Activated naive CD8-positive, alpha-beta T cell (primary cell): ENCODE measurements around the gene ZFAND6.
"Not testable (repeated sequence)": the region's sequence is repeated elsewhere in the genome, so short reads cannot be mapped to it uniquely, and the experiment has no call there.

Experiments
- H3K27ac Mint-ChIP-seq: one replicate; pipeline ENCODE4 v1.8.0; 2021; ENCODE audit warnings: mixed read lengths
- H3K27me3 Mint-ChIP-seq: one replicate; pipeline ENCODE4 v1.8.0; 2021; ENCODE audit warnings: mixed read lengths
- H3K36me3 Mint-ChIP-seq: one replicate; pipeline ENCODE4 v1.8.0; 2021; ENCODE audit warnings: mixed read lengths
- H3K4me1 Mint-ChIP-seq: one replicate; pipeline ENCODE4 v1.8.0; 2021; ENCODE audit warnings: low read depth, mixed read lengths
- H3K4me3 Mint-ChIP-seq: one replicate; pipeline ENCODE4 v1.8.0; 2021; ENCODE audit warnings: mild to moderate bottlenecking, mixed read lengths
- H3K9me3 Mint-ChIP-seq: one replicate; pipeline ENCODE4 v1.8.0; 2021; ENCODE audit warnings: low read depth, mixed read lengths

Gene ZFAND6

DNA sequence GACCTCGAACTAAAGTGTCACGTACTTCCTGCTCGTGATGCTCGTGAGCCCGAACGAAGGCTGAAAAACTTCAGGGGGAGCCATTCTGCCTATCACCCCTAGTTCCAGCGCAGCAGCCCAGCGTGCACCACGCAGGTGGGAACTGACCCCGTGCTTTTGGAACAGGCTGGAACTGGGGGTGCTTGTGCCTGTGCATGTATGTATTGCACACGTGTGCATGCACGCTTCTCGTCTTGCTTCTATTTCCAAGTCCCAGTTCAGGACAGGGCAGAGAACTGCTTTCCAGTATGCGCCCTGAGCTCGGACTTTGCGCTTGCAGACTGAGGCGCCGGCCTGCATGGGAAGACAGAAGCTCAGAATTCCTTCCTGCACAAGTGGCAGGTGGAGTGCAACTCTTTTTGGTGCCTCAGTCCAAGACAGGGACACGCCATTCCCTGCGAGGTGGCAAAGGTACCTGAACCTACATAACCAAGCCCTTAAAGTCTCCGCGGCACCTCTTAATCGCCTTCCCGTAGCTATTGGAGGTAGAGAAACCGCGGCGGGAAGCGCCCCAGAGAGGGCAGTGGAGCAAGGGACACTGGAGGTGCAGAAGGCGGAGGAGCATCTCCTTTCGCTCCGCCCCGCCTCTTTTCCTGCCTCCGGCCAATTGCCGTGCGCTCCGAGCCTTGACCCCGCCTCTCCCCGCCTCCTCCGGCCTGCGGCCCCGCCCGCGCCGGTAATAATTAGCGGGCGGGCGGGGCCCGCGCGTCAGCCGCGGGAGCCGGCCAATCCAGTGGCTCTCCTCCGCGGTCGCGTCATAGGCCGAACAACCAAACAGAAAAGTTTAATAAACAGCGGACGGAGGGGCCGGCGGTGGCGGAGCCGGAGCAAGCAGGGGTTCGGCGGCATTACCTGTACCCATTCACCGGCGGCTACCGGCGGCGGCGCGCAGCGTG lies at the start of gene ZFAND6:
TSS of gene ZFAND6 (plus strand) at position 826 of the 935 bp plus-strand sequence. CDS start 60,669 bp downstream, outside the sequence.
- H3K27ac Mint-ChIP-seq, result peak within 1 kb of the TSS; percentile 93
- peak within 1 kb of the TSS; percentile 93 for H3K4me3 Mint-ChIP-seq
- no peaks in the 10 kb centered on the region for H3K36me3 Mint-ChIP-seq
- peaks cover 31% of the 10 kb centered on the region for H3K4me1 Mint-ChIP-seq
- H3K9me3 Mint-ChIP-seq, result no peaks in the 10 kb centered on the region
- no peaks in the 10 kb centered on the region for H3K27me3 Mint-ChIP-seq

GRCh38 chr15:80010131-80010673 lies 49.3 kb upstream of the ZFAND6 start:
- H3K36me3 Mint-ChIP-seq, result no peaks in the 10 kb centered on the region
- H3K9me3 Mint-ChIP-seq, result no peaks in the 10 kb centered on the region
- H3K27me3 Mint-ChIP-seq, result no peaks in the 10 kb centered on the region
- no peak overlapping the region for H3K27ac Mint-ChIP-seq
- H3K4me1 Mint-ChIP-seq, result no peaks in the 10 kb centered on the region
- H3K4me3 Mint-ChIP-seq, result no peak overlapping the region

DNA sequence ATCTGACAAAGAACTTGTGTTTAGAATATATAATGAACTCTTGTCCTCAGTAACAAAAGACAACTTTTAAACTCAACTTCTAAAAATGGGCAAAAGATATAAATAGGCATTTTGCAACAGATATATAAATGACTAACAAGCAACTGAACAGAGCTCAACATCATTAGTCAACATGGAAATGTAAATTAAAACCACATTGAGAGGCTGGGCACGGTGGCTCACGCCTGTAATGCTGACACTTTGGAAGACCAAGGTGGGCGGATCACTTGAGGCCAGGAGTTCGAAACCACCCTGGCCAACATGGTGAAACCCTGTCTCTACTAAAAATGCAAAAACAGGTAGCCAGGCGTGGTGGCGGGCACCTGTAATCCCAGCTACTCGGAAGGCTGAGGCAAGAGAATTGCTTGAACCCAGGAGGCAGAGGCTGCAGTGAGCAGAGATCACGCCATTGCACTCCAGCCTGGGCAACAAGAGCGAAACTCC lies 48.4 kb upstream of the ZFAND6 start:
- H3K9me3 Mint-ChIP-seq, H3K36me3 Mint-ChIP-seq, H3K4me3 Mint-ChIP-seq, H3K27ac Mint-ChIP-seq, H3K27me3 Mint-ChIP-seq, H3K4me1 Mint-ChIP-seq: not testable (repeated sequence)

GRCh38 chr15:80011596-80011995 lies 47.9 kb upstream of the ZFAND6 start:
- Mint-ChIP-seq H3K9me3 (no peaks in the 10 kb centered on the region), H3K27me3 (no peaks in the 10 kb centered on the region), H3K4me1 (no peaks in the 10 kb centered on the region), H3K4me3 (no peak overlapping the region), H3K36me3 (no peaks in the 10 kb centered on the region), H3K27ac (no peak overlapping the region)

DNA sequence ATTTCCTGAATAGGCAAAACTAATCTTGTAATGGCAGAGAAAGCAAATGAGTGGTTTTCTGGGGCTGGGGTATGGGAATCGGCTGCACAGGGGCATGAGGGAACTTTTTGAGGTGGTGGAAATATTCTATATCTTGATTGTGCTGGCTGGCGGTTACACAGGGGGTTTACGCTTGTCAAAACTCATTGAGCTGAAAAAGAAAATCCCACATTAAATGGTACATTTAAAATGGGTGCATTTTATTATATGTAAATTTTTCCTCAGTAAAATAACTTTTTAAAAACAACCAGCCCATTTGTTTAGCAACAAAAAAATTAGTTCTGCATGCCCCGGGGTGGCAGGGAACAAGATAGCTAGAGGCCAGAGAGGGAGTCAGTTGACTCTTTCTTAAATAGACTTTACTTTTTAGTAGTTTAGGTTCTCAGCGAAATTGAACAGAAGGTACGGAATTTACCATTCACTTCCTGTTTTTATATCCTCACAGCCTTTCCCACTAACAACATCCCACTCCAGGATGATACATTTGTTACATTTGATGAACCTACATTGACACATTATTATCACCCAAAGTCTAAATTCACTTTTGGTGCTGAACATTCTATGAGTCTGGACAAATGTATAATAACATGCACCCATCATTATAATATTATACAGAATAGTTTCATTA lies 47.3 kb upstream of the ZFAND6 start:
- H3K27ac Mint-ChIP-seq, result no peak overlapping the region
- no peaks in the 10 kb centered on the region for H3K27me3 Mint-ChIP-seq

GRCh38 chr15:80014186-80014585 lies 45.3 kb upstream of the ZFAND6 start:
- H3K27ac Mint-ChIP-seq, H3K36me3 Mint-ChIP-seq, H3K27me3 Mint-ChIP-seq, H3K9me3 Mint-ChIP-seq, H3K4me1 Mint-ChIP-seq, H3K4me3 Mint-ChIP-seq: not testable (repeated sequence)

More for the DNA sequence above, 47.3 kb upstream of the ZFAND6 start:
- Mint-ChIP-seq H3K4me1 (no peaks in the 10 kb centered on the region), H3K36me3 (no peaks in the 10 kb centered on the region), H3K4me3 (no peak overlapping the region), H3K9me3 (no peaks in the 10 kb centered on the region)

DNA sequence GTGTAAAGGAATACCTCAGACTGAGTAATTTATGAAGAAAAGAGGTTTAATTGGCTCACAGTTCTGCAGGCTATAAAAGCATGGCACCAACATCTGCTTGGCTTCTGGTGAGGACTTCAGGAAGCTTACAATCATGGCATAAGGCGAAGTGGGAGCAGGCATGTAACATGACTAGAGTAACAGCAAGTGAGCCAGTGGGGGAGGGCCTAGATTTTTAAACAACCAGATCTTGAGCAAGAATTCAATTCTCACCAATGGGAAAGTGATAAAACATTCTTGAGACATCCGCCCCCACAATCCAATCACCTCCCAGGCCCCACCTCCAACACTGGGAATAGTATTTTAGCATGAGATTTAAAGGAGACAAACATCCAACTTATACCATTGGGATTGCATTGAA lies 44.3 kb upstream of the ZFAND6 start:
- H3K4me3 Mint-ChIP-seq, result no peak overlapping the region
- H3K4me1 Mint-ChIP-seq, result peaks cover 4% of the 10 kb centered on the region
- no peaks in the 10 kb centered on the region for H3K27me3 Mint-ChIP-seq
- no peaks in the 10 kb centered on the region for H3K36me3 Mint-ChIP-seq
- no peaks in the 10 kb centered on the region for H3K9me3 Mint-ChIP-seq
- no peak overlapping the region for H3K27ac Mint-ChIP-seq

DNA sequence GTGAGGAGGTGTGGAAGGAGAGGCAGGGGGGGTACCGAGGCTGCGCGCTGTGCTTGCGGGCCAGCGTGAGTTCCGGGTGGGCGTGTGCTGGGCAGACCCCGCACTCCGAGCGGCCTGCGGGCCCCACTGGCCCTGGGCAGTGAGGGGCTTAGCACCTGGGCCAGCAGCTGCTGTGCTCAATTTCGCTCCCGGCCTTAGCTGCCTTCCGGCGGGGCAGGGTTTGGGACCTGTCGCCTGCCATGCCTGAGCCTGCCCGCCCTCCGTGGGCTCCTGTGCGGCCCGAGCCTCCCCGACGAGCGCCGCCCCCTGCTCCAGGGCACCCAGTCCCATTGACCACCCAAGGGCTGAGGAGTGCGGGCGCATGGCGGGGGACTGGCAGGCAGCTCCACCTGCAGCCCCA lies 43.0 kb upstream of the ZFAND6 start:
- not testable (repeated sequence) for H3K36me3 Mint-ChIP-seq, H3K9me3 Mint-ChIP-seq, H3K27ac Mint-ChIP-seq, H3K4me1 Mint-ChIP-seq, H3K27me3 Mint-ChIP-seq, H3K4me3 Mint-ChIP-seq

DNA sequence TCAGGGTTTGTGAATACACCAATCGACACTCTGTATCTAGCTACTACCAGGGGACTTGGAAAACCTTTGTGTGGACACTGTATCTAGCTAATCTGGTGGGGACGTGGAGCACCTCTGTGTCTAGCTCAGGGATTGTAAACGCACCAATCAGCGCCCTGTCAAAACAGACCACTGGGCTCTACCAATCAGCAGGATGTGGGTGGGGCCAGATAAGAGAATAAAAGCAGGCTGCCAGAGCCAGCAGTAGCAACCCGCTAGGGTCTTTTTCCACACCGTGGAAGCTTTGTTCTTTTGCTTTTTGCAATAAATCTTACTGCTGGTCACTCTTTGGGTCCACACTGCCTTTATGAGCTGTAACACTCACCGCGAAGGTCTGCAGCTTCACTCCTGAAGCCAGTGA lies 42.3 kb upstream of the ZFAND6 start:
- not testable (repeated sequence) for H3K36me3 Mint-ChIP-seq, H3K4me3 Mint-ChIP-seq, H3K27ac Mint-ChIP-seq, H3K4me1 Mint-ChIP-seq, H3K27me3 Mint-ChIP-seq, H3K9me3 Mint-ChIP-seq

DNA sequence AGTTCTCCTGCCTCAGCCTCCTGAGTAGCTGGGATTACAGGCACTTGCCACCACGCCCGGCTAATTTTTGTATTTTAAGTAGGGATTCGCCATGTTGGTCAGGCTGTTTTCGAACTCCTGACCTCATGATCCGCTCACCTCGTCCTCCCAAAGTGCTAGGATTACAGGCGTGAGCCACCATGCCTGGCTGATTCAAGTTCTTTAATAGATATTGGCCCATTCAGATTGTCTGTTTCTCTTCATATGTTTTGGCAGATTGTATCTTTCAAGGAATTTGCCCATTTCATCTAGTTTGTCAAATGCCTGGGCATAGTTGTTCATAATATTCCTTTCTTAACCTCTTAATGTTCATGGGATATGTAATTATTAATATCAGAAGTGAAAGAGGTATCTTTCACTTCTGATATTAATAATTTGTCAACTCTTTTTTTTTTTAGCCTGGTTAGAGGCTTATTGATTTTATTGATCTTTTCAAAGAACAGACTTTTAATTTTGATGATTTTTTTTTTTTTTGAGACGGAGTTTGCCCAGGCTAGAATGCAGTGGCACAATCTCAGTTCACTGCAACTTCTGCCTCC lies 40.2 kb upstream of the ZFAND6 start:
- no peak overlapping the region for H3K27ac Mint-ChIP-seq
- H3K4me3 Mint-ChIP-seq, result no peak overlapping the region
- H3K4me1 Mint-ChIP-seq, result peaks cover 4% of the 10 kb centered on the region
- H3K27me3 Mint-ChIP-seq, result peaks cover 4% of the 10 kb centered on the region
- no peaks in the 10 kb centered on the region for H3K9me3 Mint-ChIP-seq
- H3K36me3 Mint-ChIP-seq, result no peaks in the 10 kb centered on the region

- not testable (repeated sequence) for H3K4me1 Mint-ChIP-seq, H3K27ac Mint-ChIP-seq
These were observed 39.3 kb upstream of the ZFAND6 start for GRCh38 chr15:80020149-80020548.

GRCh38 chr15:80020731-80021130 lies 38.7 kb upstream of the ZFAND6 start:
- H3K36me3 Mint-ChIP-seq, result no peaks in the 10 kb centered on the region
- H3K27me3 Mint-ChIP-seq, result peaks cover 4% of the 10 kb centered on the region
- peaks cover 4% of the 10 kb centered on the region for H3K4me1 Mint-ChIP-seq
- no peak overlapping the region for H3K4me3 Mint-ChIP-seq
- H3K27ac Mint-ChIP-seq, result no peak overlapping the region
- no peaks in the 10 kb centered on the region for H3K9me3 Mint-ChIP-seq

More at GRCh38 chr15:80020149-80020548, 39.3 kb upstream of the ZFAND6 start:
- not testable (repeated sequence) for H3K9me3 Mint-ChIP-seq, H3K4me3 Mint-ChIP-seq, H3K36me3 Mint-ChIP-seq, H3K27me3 Mint-ChIP-seq

DNA sequence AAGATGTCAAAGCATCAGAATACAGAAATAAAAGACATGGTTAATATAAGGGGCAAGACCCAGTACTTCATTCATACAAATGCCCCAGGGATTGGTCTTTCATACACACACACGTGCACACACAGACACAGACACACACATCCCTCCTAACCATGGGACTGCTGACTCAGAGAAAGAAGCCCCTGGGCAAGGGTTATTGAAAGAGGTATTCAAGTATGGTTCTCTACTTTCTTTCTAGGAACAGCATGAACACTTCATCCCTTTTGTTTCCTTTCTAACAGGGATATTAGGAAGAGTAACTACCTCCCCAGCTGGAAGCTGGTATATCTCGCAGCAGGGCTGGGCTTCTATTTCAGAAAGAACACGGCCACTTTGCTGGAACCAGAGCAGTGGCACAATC lies 33.2 kb upstream of the ZFAND6 start:
- Mint-ChIP-seq H3K27ac (no peak overlapping the region), H3K9me3 (no peaks in the 10 kb centered on the region), H3K4me3 (no peak overlapping the region), H3K36me3 (no peaks in the 10 kb centered on the region), H3K27me3 (peaks cover 4% of the 10 kb centered on the region), H3K4me1 (no peaks in the 10 kb centered on the region)

- H3K36me3 Mint-ChIP-seq, result no peaks in the 10 kb centered on the region
- H3K4me1 Mint-ChIP-seq, result peaks cover under 1% of the 10 kb centered on the region
- no peak overlapping the region for H3K27ac Mint-ChIP-seq
- H3K9me3 Mint-ChIP-seq, result no peaks in the 10 kb centered on the region
- no peak overlapping the region for H3K4me3 Mint-ChIP-seq
- peaks cover 4% of the 10 kb centered on the region for H3K27me3 Mint-ChIP-seq
These were observed 32.7 kb upstream of the ZFAND6 start for GRCh38 chr15:80026754-80027153.

DNA sequence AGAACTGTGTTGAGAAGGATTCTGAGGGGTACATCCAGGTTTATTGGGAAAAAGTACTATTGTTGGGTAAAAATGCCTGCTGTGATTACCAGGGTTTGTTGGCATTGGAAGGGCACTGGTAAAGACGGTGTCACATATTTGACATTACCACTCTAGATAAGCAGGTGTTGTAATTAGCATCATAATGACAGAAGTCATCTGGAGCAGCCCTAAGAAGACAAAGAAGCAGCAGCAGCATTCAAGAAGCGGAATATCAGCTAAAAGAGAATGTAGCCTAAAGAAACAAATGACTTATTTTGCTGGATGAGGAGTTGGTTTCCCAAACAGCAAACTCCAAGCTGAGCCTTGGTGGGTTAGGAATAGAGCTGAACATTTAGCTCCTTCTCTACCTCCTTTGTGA lies 30.5 kb upstream of the ZFAND6 start:
- H3K9me3 Mint-ChIP-seq, result no peaks in the 10 kb centered on the region
- peaks cover 9% of the 10 kb centered on the region for H3K4me1 Mint-ChIP-seq
- H3K27ac Mint-ChIP-seq, result no peak overlapping the region
- H3K36me3 Mint-ChIP-seq, result no peaks in the 10 kb centered on the region
- no peak overlapping the region for H3K4me3 Mint-ChIP-seq
- no peaks in the 10 kb centered on the region for H3K27me3 Mint-ChIP-seq
